Embryonic facial prominence (tissue), 1 donor: ENCODE data around the gene CD1C.
"Not testable (repeated sequence)": the region's sequence is repeated elsewhere in the genome, so short reads cannot be mapped to it uniquely, and the experiment has no call there.

ENCODE experiments used
- DNase-seq: peaks from one replicate; pipeline ENCODE4 v3.0.0-alpha.2; 2016; ENCODE audit errors: extremely low spot score

Gene CD1C

DNA sequence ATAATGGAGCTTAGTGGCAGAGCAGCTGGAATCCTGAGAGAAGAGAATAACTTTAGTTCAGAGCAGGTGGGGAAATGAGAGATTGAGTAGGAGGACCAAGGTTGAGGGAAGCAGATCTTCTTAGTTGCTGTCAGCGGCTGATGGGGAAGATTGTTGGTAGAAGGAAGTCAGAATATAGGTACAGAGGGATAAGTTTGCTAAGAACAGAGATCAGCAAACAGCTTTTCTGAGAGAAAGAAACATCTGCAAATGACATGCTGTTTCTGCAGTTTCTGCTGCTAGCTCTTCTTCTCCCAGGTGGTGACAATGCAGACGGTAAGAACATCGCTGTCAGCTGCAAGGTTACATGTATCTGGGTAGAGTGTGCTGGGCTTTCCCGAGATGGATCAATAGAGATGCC lies at the start of gene CD1C:
Gene CD1C, plus strand, starts transcription at position 113 of the 400 bp plus-strand sequence. Its CDS starts 142 bp downstream, at position 255.
- no peak for DNase-seq

DNA sequence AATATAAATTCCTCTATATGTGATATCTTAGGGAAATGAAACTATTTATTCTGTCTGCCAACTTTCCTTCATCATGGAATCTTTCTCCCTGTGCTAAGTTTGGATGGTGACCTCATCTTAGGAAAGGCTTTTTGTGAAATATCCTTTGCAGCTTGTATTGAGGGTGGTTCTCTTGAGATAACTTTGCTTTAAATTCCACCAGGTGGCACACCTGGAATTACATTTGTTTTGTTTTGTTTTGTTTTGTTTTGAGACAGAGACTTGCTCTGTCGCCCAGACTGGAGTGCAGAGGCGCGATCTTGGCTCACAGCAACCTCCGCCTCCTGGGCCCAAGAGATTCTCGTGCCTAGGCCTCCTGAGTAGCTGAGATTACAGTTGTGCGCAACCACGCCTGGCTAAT lies 43.1 kb upstream of the CD1C start:
- no peak for DNase-seq

DNA sequence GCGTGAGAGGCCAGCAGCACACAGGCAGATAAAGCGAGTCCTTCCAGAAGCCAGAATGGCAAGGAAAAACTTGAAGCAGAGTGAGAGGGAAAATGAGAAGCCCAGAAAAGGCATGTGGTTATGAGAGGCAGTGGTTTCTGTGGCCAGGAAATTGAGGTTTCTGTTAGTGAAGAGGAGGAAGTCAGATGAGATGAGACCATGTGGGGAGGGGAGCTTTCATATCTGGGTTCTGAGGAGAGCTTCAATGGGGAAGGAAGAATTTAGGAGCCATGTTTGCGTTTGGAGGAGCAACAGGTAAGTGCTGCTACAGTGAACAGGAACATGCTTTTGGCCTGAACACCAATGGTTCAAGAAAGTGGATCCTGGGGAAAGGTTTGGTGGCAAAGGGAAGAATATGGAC lies 41.6 kb upstream of the CD1C start:
- no peak for DNase-seq

DNA sequence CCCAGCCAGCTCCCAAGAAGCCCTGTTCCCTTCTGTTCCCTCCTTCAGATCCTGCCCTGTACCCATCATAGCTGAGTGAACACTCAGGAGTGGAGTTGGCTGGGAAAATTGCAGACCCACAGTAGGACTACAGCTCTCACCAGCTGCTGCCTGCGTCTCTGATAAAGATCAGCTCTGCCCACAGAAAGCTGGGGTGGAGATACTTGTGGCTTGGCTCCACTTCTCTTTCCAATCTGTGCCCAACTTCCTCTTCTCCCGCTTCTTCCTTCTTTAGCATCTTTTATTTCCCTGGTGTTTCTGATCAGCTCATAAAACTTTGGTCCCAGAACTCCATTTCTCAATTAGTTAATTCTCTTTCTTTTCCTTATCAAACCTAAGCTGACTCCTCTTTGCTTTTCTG lies 41.0 kb upstream of the CD1C start:
- no peak for DNase-seq

DNA sequence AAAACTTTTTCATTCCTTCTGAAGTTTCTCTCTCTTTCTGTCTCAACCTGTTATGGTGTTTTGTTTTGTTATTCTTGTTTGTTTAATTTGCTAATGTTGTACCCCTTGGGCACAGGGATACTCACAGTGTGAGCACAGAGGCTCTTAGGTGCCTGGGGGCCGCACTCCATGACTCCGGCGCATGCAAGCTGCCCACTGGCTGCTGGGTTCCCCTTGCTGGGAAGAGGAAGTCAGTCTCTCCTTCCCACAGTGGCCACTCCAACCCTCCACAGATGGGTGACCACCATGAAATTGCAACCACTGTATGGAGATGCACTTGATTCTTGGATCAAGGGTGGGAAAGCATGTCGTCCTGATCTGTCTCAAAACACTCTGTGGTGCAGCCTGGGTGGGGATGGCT lies 40.1 kb upstream of the CD1C start:
- no peak for DNase-seq

DNA sequence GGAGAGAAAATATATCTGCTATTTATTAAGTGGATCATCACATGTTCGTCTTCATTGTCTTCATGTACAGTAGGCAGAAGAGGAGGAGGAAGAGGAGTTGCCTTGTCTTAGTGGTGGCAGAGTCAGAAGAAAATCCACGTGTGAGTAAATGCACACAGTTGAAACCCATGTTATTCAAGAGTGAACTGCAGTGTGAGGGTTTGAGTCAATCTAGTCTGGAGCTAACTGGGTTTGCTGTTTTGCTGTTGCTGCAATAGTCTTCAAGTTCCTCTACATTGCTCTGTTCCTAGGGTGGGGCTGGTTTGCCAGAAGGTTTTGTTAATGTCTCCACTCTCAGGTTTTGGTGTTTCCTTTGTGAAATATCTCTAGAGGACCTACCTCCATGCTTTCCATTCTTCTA lies 38.6 kb upstream of the CD1C start:
- no peak for DNase-seq

DNA sequence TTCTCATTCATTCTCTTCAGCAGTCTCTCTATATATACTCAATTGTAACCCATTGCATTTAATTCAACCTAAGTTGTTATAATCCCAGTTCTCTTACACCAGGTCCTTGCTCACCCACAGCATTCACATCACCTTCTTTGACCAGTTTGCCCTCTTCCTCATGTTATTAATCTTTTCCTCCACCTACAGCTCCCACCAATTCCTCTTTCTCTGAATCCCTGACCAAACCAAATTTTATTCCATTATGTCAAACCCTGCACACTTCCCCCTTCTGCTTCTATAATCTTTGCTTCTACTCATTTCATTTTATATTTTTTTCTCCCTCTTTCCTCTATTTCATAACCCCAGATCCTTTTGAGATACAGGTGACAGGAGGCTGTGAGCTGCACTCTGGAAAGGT lies 34.1 kb upstream of the CD1C start:
- DNase-seq: no peak

DNA sequence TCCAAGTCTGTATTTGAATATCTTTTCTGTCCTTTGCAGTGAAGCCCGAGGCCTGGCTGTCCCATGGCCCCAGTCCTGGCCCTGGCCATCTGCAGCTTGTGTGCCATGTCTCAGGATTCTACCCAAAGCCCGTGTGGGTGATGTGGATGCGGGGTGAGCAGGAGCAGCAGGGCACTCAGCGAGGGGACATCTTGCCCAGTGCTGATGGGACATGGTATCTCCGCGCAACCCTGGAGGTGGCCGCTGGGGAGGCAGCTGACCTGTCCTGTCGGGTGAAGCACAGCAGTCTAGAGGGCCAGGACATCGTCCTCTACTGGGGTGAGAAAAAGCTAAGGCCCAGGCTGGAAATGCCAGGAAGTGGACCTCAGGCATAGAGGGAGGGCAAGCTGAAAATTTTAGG lies 33.0 kb upstream of the CD1C start:
- not testable (repeated sequence) for DNase-seq

DNA sequence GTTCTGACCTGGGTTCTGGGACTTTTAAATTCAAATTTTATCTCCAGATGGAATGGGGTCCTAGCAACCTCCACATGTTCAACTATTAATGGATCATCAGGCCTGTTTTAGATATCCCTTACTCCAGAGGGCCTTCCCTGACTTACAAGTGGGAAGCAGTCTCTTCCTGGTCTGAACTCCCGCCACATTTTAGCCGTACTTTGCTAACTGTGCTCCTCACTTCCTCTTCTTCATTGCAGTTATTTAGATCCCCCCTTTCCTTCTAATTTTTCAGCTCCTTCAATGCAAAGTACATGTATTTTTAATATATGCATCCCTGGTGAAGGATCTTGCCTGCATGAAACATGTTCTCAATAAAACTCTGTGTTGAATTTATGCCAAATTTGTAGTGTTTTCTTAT lies 31.8 kb upstream of the CD1C start:
- DNase-seq: no peak

DNA sequence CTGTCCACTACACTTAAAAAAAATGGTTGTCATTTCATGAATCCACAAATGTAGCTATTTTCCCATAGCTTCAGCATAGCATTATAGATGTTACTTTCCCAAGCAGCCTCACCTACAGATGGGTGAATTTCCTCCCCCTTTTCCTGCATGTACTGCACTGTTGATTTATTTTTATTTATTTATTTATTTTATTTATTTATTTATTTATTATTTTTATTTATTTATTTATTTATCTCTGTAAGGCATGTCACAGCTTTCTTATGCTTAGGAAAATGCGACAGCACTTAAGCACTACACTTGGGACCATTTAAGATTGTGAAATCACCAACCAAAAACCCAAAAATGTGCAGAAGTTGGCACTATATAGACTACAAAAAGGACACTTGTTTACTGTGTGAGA lies 30.6 kb upstream of the CD1C start:
- no peak for DNase-seq

DNA sequence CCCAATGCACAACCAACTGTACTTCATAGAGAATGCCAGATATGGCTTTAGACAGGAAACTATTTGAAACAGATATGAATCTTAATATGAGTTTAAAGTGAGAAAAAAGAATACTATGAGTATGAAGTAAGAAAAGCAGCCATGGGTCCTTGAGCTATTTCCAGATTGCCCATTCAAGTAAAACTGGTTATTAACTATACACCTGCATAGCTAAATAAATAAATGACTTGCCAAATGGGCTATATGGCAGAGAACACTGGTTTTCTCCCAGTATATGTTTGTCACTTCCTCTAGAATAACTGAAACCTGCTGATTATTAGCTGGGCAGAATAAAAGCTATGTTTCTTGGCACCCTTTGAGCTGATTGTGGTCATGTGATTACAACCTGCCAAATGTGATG lies 17.0 kb upstream of the CD1C start:
- DNase-seq: no peak

DNA sequence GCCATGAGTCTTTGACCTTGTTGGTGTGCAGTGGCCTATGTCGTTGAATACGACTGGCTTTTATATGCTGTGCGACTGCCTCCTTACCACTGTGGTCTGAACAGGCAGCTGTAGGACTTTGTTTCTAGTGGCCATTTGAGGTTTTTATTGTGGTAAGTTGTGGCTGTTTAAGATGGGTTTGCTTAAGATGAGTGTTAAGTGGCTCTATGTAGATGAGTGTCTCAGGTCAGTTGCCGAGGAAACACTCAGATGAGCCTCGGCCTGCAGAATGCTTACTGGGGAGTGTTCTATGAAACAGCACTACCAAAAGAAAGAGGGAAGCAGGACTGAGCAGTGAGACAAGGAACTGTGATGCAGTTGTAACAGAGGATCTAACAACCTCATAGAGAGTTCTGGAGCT lies 14.9 kb upstream of the CD1C start:
- no peak for DNase-seq

DNA sequence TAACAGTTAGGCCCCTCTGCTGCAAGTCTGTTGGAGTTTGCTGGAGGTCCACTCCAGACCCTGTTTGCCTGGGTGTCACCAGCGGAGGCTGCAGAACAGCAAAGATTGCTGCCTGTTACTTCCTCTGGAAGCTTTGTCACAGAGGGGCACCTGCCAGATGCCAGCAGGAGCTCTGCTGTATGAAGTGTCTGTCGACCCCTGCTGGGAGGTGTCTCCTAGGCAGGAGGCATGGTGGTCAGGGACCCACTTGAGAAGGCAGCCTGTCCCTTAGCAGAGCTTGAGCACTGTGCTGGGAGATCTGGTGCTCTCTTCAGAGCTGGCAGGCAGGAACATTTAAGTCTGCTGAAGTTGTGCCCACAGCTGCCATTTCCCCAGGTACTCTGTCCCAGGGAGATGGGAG lies 7.3 kb upstream of the CD1C start:
- not testable (repeated sequence) for DNase-seq

DNA sequence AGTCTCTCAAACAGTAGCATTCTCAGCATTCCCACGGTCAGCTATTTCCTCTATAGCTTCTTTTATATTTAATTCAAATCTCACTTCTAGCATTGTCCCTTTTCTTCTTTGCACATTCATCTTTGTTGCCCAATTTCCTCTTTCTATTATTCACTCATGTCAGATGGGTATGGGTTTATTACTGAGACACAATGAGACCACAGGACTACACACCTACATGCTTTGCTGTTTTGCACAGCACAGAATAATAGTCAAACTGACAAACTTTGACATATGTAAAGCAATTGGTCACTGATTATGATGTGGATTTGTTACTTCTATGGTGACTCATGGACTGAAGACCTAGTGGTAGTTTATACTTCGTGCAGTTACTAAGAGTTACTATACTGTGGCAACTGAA lies 5.8 kb upstream of the CD1C start:
- DNase-seq: no peak

DNA sequence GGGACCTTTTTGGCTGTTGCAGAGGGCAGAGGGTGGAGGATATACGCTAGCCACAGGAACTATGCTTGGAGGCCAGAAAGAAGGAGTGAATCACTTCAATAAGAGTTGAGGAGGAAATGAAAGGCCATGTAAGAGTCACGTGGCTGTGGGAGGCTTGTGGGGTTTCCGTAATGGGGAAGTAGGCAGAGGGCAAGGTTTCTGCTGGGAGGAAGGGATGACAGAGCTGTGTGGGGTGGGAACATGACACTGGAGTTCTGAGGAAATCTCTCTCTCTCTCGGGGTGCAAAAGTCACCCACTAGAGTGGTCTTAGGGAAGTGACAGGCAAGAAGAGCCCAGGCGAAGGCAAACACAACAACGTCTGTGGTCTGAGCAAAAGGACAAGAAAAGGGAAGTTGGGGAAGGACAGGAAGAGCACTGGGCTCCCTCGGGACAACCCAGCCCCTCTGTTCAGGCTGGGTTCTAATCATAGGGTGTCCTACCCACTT lies 3.9 kb upstream of the CD1C start:
- DNase-seq: no peak

DNA sequence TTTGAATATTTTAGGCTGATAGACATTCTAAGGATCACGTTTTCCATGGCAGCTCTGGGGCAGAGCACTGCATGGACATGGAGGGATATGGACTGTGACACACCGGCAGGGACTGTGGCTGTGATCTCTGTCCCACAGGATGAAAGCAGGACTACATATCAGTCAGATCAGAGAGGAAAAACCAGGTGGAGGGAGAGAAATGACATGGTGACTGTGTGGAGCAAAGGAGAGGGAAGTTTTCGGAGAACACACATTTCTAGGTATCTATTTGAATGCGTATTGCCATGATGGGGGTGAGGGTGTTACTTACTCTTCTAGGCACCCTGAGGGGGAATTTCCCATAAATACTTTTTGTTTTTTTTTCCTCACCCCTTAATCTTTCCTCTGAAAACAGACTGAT lies 3.2 kb upstream of the CD1C start:
- DNase-seq: no peak

DNA sequence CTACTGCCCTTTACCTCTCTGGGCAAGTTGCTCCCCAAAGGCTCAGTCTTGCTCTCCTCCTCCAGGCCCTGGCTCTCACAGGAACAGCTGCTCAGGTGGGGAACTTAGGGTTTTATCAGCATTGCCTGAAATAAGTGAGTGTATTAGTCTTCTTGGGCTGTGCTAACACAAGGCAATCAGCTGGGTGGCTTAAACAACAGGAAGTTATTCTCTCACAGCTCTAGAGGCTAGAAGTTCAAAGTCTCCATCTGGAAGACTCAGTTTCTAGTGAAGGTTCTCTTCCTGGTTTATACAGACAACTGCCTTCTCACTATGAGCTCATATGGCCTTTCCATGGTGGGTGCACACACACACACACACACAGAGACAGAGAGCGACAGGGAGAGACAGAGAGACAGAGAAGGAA lies 2.8 kb upstream of the CD1C start:
- DNase-seq: no peak

DNA sequence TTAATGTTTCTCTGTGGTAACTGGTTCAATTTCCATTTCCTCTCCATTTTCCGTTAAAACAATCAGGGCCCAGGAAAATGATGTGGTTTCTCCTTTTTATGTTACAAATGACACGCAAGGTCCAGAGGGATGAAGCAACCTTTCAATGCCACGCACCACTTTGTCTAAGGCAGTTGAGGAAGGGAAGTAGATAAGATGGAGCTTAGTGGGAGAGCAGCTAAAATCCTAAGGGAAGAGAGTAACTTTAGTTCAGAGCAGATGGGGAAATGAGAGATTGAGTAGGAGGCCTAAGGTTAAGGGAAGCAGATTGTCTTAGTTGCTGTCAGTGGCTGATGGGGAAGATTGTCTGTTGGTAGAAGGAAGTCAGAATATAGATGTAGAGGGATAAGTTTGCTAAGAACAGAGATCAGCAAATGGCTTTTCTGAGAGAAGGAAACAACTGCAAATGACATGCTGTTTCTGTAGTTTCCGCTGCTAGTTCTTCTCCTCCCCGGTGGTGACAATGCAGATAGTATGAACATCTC lies 660 bp downstream of the CD1C start:
- no peak for DNase-seq

DNA sequence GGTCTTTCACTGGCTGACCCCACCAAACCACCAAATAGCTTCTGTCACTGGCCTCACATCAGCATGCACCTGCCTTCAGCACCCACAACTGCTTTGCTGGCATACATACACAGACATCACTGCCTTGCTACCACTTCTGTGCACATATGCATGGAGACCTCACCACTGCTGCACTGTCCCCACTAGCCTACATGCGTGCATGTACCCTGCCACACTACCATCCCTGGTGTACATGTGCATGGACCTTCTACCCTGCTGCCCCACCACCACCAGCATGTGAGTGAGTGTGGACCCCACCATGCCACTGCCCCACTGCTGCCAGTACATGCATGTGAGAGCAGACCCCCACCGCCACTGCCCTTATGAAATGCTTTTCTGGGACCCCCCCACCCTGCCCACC lies 6.1 kb downstream of the CD1C start:
- DNase-seq: no peak

DNA sequence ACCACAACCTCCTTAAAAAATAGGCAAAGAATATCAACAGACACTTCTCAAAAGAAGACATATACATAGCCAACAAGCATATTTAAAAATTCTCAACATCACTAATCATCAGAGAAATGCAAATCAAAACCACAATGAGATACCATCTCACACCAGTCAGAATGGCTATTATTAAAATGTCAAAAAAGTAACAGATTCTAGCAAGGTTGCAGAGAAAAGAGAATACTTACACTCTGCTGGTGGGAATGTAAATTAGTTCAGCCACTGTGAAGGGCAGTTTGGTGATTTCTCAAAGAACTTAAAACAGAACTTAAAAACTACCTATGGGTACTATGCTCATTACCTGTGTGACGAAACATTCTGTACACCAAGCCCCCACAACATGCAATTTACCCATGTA lies 20.9 kb downstream of the CD1C start:
- no peak for DNase-seq

DNA sequence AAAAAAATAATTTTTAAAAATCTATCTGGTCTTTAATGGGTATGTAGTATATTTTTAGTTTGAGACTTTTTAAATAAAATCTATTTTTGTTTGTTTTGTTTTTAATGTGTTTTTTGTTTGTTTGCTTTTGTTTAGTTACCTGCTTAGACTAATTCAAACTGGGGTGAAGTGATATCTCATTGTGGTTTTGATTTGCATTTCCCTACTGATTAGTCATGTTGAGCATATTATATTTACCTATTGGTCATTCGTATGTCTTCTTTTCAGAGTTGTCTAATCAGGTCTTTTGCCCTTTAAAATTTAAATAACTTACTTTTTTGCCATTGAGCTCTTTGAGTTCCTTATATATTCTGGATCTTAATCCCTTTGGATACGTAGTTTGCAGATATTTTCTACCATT lies 21.3 kb downstream of the CD1C start:
- DNase-seq: no peak

DNA sequence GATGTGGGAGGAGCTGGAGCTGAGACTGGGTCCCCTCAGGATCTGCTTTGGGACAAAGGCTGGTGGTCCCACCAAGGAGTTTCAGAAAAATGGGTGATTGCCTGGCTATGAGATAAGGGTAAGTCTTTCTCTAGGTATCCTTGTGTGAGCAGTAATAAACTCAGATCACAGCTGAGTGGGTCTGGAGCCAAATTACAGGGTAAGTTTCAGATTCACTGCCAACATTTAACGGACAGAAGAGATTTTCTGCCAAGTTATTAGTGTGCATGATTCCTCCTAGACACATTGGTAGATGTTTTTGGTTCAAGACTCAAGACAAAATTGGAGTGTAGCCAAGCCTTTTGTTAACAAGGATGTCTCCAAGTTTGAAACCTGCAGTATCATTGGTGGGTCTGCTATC lies 34.1 kb downstream of the CD1C start:
- no peak for DNase-seq

DNA sequence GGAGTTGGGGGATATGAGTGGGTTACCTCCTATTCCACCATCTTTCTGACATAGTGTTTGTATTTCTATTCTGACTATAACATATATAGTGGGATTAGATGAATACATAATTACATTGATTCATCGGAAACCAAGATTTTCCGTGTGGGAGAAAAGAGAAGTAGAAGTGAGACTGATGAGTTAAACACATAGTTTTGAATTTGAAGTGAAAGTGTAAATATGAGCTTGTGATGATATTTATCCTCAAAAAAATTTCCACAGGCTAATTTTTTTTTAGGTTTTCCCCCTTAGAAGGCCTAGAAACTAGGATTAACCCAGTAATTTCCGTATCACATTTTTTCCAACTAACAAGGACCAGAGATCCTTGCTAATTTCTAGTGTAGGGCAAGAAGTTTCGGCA lies 34.7 kb downstream of the CD1C start:
- no peak for DNase-seq

DNA sequence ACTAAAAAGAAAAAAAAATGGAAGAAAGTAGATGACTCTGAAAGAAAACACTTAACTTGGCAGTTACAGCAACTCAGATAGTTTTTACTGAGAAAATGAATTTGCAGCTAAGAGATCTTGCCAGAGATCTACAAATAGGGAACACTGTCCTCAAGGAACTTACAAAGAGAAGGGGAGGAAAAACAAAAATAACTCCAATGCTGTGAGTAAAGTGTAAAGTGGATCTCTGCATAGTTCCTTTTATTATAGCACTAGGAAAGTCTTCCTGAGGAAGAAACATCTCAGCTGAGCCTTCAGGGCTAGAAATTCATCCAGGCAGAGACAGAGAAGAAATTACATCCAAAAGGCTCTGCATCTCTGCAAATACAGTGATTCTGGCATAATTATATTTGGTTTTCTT lies 37.8 kb downstream of the CD1C start:
- no peak for DNase-seq

DNA sequence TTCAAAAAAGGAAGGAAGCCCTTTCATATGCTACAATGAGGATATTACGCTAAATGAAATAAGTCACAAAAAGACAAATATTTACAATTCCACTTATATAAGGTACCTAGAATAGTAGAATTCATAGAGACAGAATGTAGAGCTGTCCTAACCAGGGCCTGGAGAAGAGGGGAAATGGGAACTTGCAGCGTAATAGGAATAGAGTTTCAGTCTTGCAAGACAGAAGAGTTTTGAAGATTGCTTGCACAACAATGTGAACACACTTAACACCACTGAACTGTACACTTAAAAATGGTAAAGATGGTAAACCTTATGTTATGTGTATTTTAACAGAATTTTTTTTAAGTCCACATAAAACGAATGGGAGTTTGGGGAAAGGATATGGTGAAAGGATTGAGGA lies 38.7 kb downstream of the CD1C start:
- no peak for DNase-seq
